H9 (cell line): Measurements from ENCODE around the gene BPTF. TPM values are rescaled to one million over a fixed set of nuclear protein-coding genes. Genes with fewer than 3 reads are reported as not detected.

Experiments
- DNase-seq: peaks from one replicate; pipeline ENCODE4 v3.0.0-alpha.2; 2017
- H2AFZ ChIP-seq: one replicate; pipeline ENCODE4 v1.6.1; 2013; ENCODE audit warnings: mild to moderate bottlenecking, low read length, control low read depth, moderate library complexity
- H2AK5ac ChIP-seq: 2 replicates; pipeline ENCODE4 v1.6.1; 2013; ENCODE audit warnings: low read length, control low read depth, mixed read lengths; ENCODE audit not compliant: insufficient read length
- H2BK120ac ChIP-seq: one replicate; pipeline ENCODE4 v1.6.1; 2013; ENCODE audit warnings: low read depth, mild to moderate bottlenecking, low read length, control low read depth, inconsistent platforms; ENCODE audit not compliant: poor library complexity, severe bottlenecking
- H2BK12ac ChIP-seq: 2 replicates; pipeline ENCODE4 v1.6.1; 2013; ENCODE audit warnings: low read length, control low read depth, mixed read lengths, low read depth; ENCODE audit not compliant: insufficient read length
- H2BK15ac ChIP-seq: 2 replicates; pipeline ENCODE4 v1.6.1; 2013; ENCODE audit warnings: low read depth, low read length, control low read depth
- H2BK20ac ChIP-seq: one replicate; pipeline ENCODE4 v1.6.1; 2013; ENCODE audit warnings: low read depth, mild to moderate bottlenecking, low read length, control low read depth, inconsistent platforms; ENCODE audit not compliant: poor library complexity, severe bottlenecking
- H2BK5ac ChIP-seq: 2 replicates; pipeline ENCODE4 v1.6.1; 2013; ENCODE audit warnings: low read length, control low read depth, mixed read lengths; ENCODE audit not compliant: insufficient read length
- H3K14ac ChIP-seq: 2 replicates; pipeline ENCODE4 v1.6.1; 2013; ENCODE audit warnings: low read length, control low read depth; ENCODE audit not compliant: insufficient read depth
- H3K18ac ChIP-seq: 2 replicates; pipeline ENCODE4 v1.6.1; 2013; ENCODE audit warnings: low read depth, mild to moderate bottlenecking, mixed read lengths, low read length, control low read depth; ENCODE audit not compliant: insufficient read length
- H3K23ac ChIP-seq: 2 replicates; pipeline ENCODE4 v1.6.1; 2013; ENCODE audit warnings: low read length, control low read depth, mixed read lengths, low read depth; ENCODE audit not compliant: insufficient read length
- H3K23me2 ChIP-seq: 2 replicates; pipeline ENCODE4 v1.6.1; 2013; ENCODE audit warnings: low read depth, mild to moderate bottlenecking, mixed read lengths, low read length, control low read depth; ENCODE audit not compliant: insufficient read length, poor library complexity, severe bottlenecking
- H3K27ac ChIP-seq: 2 replicates; pipeline ENCODE4 v1.5.1; 2013; ENCODE audit warnings: low read length, control low read depth, mixed read lengths, low read depth; ENCODE audit not compliant: insufficient read length
- H3K27me3 ChIP-seq: 2 replicates; pipeline ENCODE4 v1.6.1; 2013; ENCODE audit warnings: low read length, control low read depth, inconsistent platforms; ENCODE audit not compliant: insufficient read depth
- H3K4ac ChIP-seq: 2 replicates; pipeline ENCODE4 v1.6.1; 2013; ENCODE audit warnings: low read depth, mild to moderate bottlenecking, control low read depth, inconsistent platforms, low read length, moderate library complexity
- H3K4me1 ChIP-seq: 2 replicates; pipeline ENCODE4 v1.6.1; 2013; ENCODE audit warnings: low read length, control low read depth, inconsistent platforms; ENCODE audit not compliant: insufficient read depth
- H3K4me2 ChIP-seq: 2 replicates; pipeline ENCODE4 v1.6.1; 2013; ENCODE audit warnings: low read length, control low read depth, mixed read lengths; ENCODE audit not compliant: insufficient read length, insufficient read depth
- H3K56ac ChIP-seq: 2 replicates; pipeline ENCODE4 v1.6.1; 2013; ENCODE audit warnings: low read depth, mild to moderate bottlenecking, mixed read lengths, low read length, control low read depth; ENCODE audit not compliant: insufficient read length
- H3K79me1 ChIP-seq: 2 replicates; pipeline ENCODE4 v1.6.1; 2013; ENCODE audit warnings: low read depth, mild to moderate bottlenecking, moderate library complexity, low read length, control low read depth, inconsistent platforms; ENCODE audit not compliant: insufficient read depth, poor library complexity, severe bottlenecking
- H3K79me2 ChIP-seq: 2 replicates; pipeline ENCODE4 v1.6.1; 2013; ENCODE audit warnings: low read length, control low read depth, inconsistent platforms; ENCODE audit not compliant: insufficient read depth
- H3K9ac ChIP-seq: 2 replicates; pipeline ENCODE4 v1.6.1; 2013; ENCODE audit warnings: low read length, control low read depth, mixed read lengths; ENCODE audit not compliant: insufficient read length; ENCODE audit errors: extremely low read depth
- H3K9me3 ChIP-seq: one replicate; pipeline ENCODE4 v1.6.1; 2013; ENCODE audit warnings: low read depth, low read length, inconsistent platforms; ENCODE audit not compliant: control insufficient read depth
- H3T11ph ChIP-seq: one replicate; pipeline ENCODE4 v1.6.1; 2013; ENCODE audit warnings: mild to moderate bottlenecking, low read length, control low read depth, inconsistent platforms
- H4K20me1 ChIP-seq: one replicate; pipeline ENCODE4 v1.6.1; 2013; ENCODE audit not compliant: control insufficient read depth, insufficient read length, insufficient read depth
- H4K5ac ChIP-seq: 2 replicates; pipeline ENCODE4 v1.6.1; 2013; ENCODE audit warnings: low read depth, mild to moderate bottlenecking, mixed read lengths, low read length, control low read depth; ENCODE audit not compliant: insufficient read length
- H4K8ac ChIP-seq: replicated peaks from 2 replicates; pipeline ENCODE4 v1.6.1; 2013; ENCODE audit warnings: low read length, control low read depth, mixed read lengths, low read depth; ENCODE audit not compliant: insufficient read length
- H4K91ac ChIP-seq: 2 replicates; pipeline ENCODE4 v1.6.1; 2013; ENCODE audit warnings: low read depth, mild to moderate bottlenecking, moderate library complexity, mixed read lengths, low read length, control low read depth; ENCODE audit not compliant: insufficient read length
- H3K27ac Mint-ChIP-seq, 3 experiments: 2 replicates in 2 of 3; 3 replicates in 1 of 3; pipeline ENCODE4 v1.8.0; 2020 to 2021; ENCODE audit warnings: mixed read lengths in 3 of 3, mild to moderate bottlenecking in 1 of 3, moderate library complexity in 1 of 3
- H3K27me3 Mint-ChIP-seq: 2 replicates; pipeline ENCODE4 v1.8.0; 2021; ENCODE audit warnings: low read depth, mild to moderate bottlenecking, moderate library complexity, mixed read lengths
- H3K36me3 Mint-ChIP-seq, 3 experiments: 2 replicates in 2 of 3; 3 replicates in 1 of 3; pipeline ENCODE4 v1.8.0; 2020 to 2021; ENCODE audit warnings: low read depth in 3 of 3, mixed read lengths in 3 of 3; ENCODE audit not compliant: insufficient read depth in 1 of 3
- H3K4me1 Mint-ChIP-seq, 2 experiments: 2 replicates each; pipeline ENCODE4 v1.8.0; 2020; ENCODE audit warnings: mixed read lengths in 2 of 2
- H3K4me3 Mint-ChIP-seq, 2 experiments: 2 replicates in 1 of 2; 3 replicates in 1 of 2; pipeline ENCODE4 v1.8.0; 2020 to 2021; ENCODE audit warnings: mild to moderate bottlenecking in 2 of 2, mixed read lengths in 2 of 2, moderate library complexity in 1 of 2
- H3K9me3 Mint-ChIP-seq, 2 experiments: 2 replicates in 1 of 2; 3 replicates in 1 of 2; pipeline ENCODE4 v1.8.0; 2020; ENCODE audit warnings: mild to moderate bottlenecking in 2 of 2, mixed read lengths in 2 of 2, moderate library complexity in 1 of 2
- CTCF ChIP-seq: fragments of 200-600 bp; sonication (generic); conservative IDR thresholded peaks from 3 replicates; pipeline ENCODE4 v1.8.0; 2021; ENCODE audit warnings: antibody characterized with exemption, mild to moderate bottlenecking
- WGBS: extraction: QIAGEN DNeasy Blood & Tissue Kit; methylation state at CpG from one replicate; pipeline ENCODE4 v1.1.7; 2013; ENCODE audit warnings: missing lambda C conversion rate, low lambda C conversion rate, mixed read lengths; ENCODE audit not compliant: insufficient read length; ENCODE audit errors: extremely low coverage; 5-methylcytosine and 5-hydroxymethylcytosine counted together
- total RNA-seq: library from RNA; stranded (reverse); gene quantifications from 2 replicates; pipeline ENCODE4 v1.2.1, GENCODE V29; 2021

BPTF gene
- total RNA-seq, 1 experiment from 2014 or later = 203 TPM

- no peak overlapping the region for H3K4ac ChIP-seq
- H3K23ac ChIP-seq = no peak overlapping the region
- no peak overlapping the region for H3K27ac ChIP-seq
- H3K23me2 ChIP-seq = no peaks in the 10 kb centered on the region
- no peaks in the 10 kb centered on the region for H3K79me1 ChIP-seq
- H3K79me2 ChIP-seq = no peaks in the 10 kb centered on the region
- H3K27me3 Mint-ChIP-seq = peaks cover 3% of the 10 kb centered on the region
- H3K56ac ChIP-seq = no peak overlapping the region
- H3K36me3 Mint-ChIP-seq = no peaks in the 10 kb centered on the region; a peak in 1 of 7 replicates
- no peaks in the 10 kb centered on the region for H3K27me3 ChIP-seq
- no CpG with 5 or more reads among the region's 7 CpGs for WGBS
- H3K14ac ChIP-seq = no peak overlapping the region
- H4K20me1 ChIP-seq = no peaks in the 10 kb centered on the region
- no peak overlapping the region for H2BK120ac ChIP-seq
- H3T11ph ChIP-seq = no peak overlapping the region
- no peak overlapping the region for H2BK5ac ChIP-seq
- H3K9me3 Mint-ChIP-seq = no peaks in the 10 kb centered on the region
- no peak overlapping the region for H3K4me3 Mint-ChIP-seq
- no peak overlapping the region for H2BK15ac ChIP-seq
- no peak for DNase-seq
- no peaks in the 10 kb centered on the region for H3K9me3 ChIP-seq
- no peak overlapping the region for H4K5ac ChIP-seq
- no peak overlapping the region for H2AK5ac ChIP-seq
- no peak overlapping the region for H3K9ac ChIP-seq
- no peak overlapping the region for H2BK12ac ChIP-seq
- peaks cover 0 to 7% of the 10 kb centered on the region in 2 experiments; a peak in 2 of 4 replicates for H3K4me1 Mint-ChIP-seq
- no peak overlapping the region for H3K27ac Mint-ChIP-seq
- H3K4me2 ChIP-seq = no peak overlapping the region
- no peak overlapping the region for H4K91ac ChIP-seq
- H2AFZ ChIP-seq = no peak overlapping the region
- no peak overlapping the region for H3K18ac ChIP-seq
- no peak overlapping the region for H2BK20ac ChIP-seq
- no peak for TF ChIP-seq CTCF
- no peak overlapping the region for H4K8ac ChIP-seq
- no peaks in the 10 kb centered on the region for H3K4me1 ChIP-seq
These were observed 6.9 kb upstream of the BPTF start for GRCh38 chr17:67818110-67819002.
